Loucy (cell line): ENCODE results near the gene NLRC5.

ENCODE experiments used
- EZH2phosphoT487 ChIP-seq: fragments of 200-600 bp; IDR thresholded peaks from 2 replicates; pipeline ENCODE4 v1.6.1; 2018; ENCODE audit warnings: antibody characterized with exemption, mild to moderate bottlenecking, moderate library complexity, borderline replicate concordance
- TF ChIP-seq, protein P1 (sequence below): fragments of 200-600 bp; sonication (generic); conservative IDR thresholded peaks from 2 replicates; pipeline ENCODE4 v1.5.1; 2014; ENCODE audit warnings: mild to moderate bottlenecking, antibody characterized with exemption, low read length

DNA sequence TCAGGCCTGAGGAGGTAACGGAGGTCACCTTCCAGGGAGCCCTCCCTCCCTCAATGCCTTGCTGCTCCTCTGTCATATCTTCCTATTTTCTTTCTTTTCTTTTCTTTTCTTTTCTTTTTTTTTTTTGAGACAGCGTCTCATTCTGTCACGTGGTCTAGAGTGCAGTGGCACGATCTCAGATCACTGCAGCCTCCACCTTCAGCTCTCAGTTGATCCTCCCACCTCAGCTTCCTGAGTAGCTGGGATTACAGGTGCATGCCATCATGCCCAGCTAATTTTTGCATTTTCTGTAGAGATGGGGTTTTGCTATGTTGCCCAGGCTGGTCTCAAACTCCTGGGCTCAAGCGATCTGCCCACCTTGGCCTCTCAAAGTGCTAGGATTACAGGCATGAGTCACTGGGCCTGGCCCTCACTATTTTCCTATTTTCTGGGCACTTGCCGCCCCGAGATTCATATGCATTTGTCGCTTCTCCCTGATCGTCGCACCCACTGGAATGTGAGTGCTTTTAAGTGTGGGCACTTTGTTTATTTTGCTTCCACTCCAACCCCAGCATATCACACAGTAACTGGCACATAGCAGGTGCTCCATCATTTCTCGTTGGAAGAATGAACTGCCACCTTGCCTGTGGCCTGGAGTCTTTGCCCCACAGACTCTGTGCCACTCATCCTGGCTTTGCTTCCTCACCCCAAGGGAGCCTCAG is 134.8 kb downstream of the NLRC5 start:
- TF ChIP-seq, protein P1, sequence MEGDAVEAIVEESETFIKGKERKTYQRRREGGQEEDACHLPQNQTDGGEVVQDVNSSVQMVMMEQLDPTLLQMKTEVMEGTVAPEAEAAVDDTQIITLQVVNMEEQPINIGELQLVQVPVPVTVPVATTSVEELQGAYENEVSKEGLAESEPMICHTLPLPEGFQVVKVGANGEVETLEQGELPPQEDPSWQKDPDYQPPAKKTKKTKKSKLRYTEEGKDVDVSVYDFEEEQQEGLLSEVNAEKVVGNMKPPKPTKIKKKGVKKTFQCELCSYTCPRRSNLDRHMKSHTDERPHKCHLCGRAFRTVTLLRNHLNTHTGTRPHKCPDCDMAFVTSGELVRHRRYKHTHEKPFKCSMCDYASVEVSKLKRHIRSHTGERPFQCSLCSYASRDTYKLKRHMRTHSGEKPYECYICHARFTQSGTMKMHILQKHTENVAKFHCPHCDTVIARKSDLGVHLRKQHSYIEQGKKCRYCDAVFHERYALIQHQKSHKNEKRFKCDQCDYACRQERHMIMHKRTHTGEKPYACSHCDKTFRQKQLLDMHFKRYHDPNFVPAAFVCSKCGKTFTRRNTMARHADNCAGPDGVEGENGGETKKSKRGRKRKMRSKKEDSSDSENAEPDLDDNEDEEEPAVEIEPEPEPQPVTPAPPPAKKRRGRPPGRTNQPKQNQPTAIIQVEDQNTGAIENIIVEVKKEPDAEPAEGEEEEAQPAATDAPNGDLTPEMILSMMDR = no peak
- TF ChIP-seq EZH2phosphoT487 = no peak
